DMS 273 (cell line): ENCODE results near the gene MUC5B.
A peak's percentile ranks its signal among the peaks of the same experiment; 100 is the strongest.

Experiments used
- DNase-seq: peaks from one replicate; lab custom pipeline; 2025; ENCODE audit not compliant: unreplicated experiment; lab: John Stamatoyannopoulos, UW

The MUC5B gene

DNA sequence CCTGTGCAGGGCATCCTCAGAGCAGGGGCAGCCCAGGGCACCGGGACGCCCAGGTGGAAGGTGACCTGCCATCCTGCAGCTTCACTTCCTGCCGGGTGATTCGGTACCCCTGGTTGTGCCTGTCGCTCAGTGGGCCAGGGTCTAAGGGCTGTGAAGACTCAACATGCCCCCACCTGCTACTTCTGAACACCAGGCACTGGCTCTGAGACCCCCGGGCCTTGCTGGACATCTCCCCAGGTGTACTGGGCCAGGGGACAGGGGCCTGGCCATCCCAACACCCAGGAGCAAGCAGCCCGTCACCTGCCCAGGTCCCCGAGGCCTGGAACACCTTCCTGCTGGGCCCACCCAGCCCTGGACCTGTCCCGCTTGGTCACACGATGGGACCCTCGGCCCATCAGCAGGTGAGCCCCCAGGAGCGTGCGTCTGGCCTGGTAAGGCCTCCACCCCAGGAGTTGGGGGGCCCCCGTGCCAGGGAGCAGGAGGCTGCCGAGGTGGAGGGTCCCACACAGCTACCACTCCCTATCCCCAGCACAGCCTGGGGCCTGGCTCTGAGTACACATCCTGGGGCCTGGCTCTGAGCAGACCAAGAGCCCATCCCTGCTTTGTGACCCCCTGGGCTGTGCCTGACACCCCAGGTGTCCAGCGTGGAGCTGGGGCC is 3.9 kb upstream of the MUC5B start:
- no peak for DNase-seq

DNA sequence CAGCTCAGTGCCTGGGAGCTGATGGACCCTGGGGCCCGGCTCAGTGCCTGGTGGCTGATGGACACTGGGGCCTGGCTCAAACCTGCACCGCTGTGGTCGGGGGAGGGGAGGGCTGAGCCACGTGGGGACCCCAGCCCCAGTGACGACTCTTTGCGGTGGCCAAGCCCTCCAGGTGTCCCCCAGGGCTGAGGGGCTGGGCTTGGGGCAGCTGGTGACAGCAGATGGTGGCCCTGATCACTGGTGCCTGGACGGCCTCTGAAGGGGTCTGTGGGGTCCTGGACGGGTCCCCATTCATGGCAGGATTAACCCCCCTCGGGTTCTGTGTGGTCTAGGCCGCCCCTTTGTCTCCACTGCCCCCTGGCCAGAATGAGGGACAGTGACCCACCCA is 3.4 kb upstream of the MUC5B start:
- no peak for DNase-seq

- DNase-seq: no peak
Observed at GRCh38 chr11:1219834-1220815, 2.7 kb upstream of the MUC5B start.

DNA sequence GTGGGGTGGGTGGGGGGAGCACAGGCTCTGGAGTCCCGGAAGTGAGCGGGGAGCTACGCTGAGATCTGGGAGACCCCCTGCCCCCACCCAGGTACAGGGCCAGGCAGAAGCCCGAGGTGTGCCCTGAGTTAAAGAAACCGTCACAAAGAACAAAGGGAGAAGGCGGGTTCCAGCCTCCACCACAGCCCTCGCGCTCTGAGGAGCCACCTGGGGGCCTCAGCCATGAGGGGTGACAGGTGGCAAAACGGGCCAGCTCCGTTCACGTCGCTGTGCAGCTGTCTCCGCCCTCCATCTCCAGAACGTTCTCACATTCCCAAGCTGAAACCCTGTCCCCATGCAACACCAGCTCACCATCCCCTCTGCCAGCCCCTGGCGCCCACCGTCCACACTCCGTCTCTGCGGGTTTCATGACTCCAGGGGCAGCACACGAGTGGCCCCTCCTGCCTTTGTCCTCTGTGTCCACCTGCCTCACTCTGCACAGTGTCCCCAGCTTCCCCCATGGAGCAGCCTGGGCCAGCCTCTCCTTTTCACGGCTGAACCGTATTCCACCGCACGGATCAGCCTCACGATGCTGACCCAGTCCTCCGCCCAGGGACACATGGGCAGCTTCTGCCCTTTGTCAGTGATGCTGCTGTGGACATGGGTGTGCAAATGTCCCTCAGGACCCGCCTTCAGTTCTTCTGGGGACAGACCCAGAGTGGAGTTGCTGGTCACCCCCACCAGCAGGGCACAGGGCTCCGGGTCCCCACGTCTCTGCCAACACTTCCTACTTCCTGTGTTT is 1.7 kb upstream of the MUC5B start:
- DNase-seq: no peak

- no peak for DNase-seq
Observed at GRCh38 chr11:1221848-1222311, 986 bp upstream of the MUC5B start.

GRCh38 chr11:1223346-1224110 is 662 bp downstream of the MUC5B start:
- DNase-seq: peak; percentile 53

GRCh38 chr11:1224111-1224490 is 1.2 kb downstream of the MUC5B start:
- DNase-seq: no peak

GRCh38 chr11:1224491-1225385 is 1.9 kb downstream of the MUC5B start:
- no peak for DNase-seq

GRCh38 chr11:1225386-1226225 is 2.7 kb downstream of the MUC5B start:
- DNase-seq: no peak

DNA sequence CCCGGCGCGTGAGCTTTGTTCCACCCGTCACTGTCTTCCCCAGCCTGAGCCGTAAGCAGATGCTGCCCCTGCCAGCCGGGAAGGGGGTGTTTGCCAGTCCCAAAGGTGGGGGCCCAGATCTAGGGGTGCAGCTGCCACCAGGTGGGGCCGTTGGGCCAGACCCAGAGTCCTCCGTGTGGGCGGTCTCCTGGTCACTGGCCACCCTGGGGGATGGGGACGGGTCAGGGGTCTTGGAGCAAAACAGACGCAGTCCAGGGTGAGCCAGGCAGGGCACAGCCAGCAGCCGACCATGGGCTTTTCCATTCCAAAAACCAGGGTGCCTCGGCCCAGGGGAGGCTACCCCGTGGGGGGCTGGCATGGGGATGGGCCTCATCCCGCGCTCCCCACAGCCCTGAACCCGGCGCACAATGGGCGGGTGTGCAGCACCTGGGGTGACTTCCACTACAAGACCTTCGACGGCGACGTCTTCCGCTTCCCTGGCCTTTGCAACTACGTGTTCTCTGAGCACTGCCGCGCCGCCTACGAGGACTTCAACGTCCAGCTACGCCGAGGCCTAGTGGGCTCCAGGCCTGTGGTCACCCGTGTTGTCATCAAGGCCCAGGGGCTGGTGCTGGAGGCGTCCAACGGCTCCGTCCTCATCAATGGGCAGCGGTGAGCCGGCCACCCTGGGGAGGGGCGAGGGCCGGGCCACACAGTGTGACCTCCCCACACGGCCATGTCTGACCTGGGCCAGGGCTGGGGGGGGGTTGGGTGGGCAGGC is 3.5 kb downstream of the MUC5B start:
- DNase-seq: no peak

- DNase-seq: peak; percentile 43
Observed at GRCh38 chr11:1226986-1227550, 4.2 kb downstream of the MUC5B start.

GRCh38 chr11:1227551-1228100 is 4.8 kb downstream of the MUC5B start:
- no peak for DNase-seq

GRCh38 chr11:1228101-1228821 is 5.4 kb downstream of the MUC5B start:
- DNase-seq: no peak

- no peak for DNase-seq
Observed at GRCh38 chr11:1228921-1229451, 6.1 kb downstream of the MUC5B start.

- DNase-seq: no peak
Observed at GRCh38 chr11:1229471-1230120, 6.7 kb downstream of the MUC5B start.

GRCh38 chr11:1230121-1230455 is 7.2 kb downstream of the MUC5B start:
- no peak for DNase-seq
